ENCODE measurements around the gene GARS1. TPM values are rescaled to one million over a fixed set of nuclear protein-coding genes. Genes with fewer than 3 reads are reported as not detected.

Gene GARS1
- polyA plus RNA-seq, 1 donor from 2014 or later, result 99.1 TPM

- Histone ChIP-seq H2AFZ (ENCODE audit: low read depth, low read length) (no peak overlapping the region), H3K9ac (ENCODE audit: low read length) (no peak overlapping the region), H3F3A (ENCODE audit: insufficient read depth, low read length, poor library complexity, severe bottlenecking) (no peaks in the 10 kb centered on the region), H3K9me3 (ENCODE audit: low read length) (no peaks in the 10 kb centered on the region), H3K27ac (ENCODE audit: low read length) (no peak overlapping the region), H4K20me1 (ENCODE audit: insufficient read depth) (no peaks in the 10 kb centered on the region), H3K27me3 (ENCODE audit: insufficient read depth, low read depth, low read length) (no peaks in the 10 kb centered on the region), H3K9me2 (ENCODE audit: insufficient read depth, low read length) (no peaks in the 10 kb centered on the region), H3K79me2 (replicated peaks; ENCODE audit: insufficient read depth, low read length) (no peaks in the 10 kb centered on the region), H3K4me3 (ENCODE audit: low read length) (no peak overlapping the region), H3K36me3 (ENCODE audit: insufficient read depth, low read length) (no peaks in the 10 kb centered on the region), H3K4me2 (ENCODE audit: low read length) (no peak overlapping the region)
- TF ChIP-seq CTCF (IDR thresholded peaks at IDR 0.05; ENCODE audit: poor library complexity, severe bottlenecking) (no peak), REST (IDR thresholded peaks at IDR 0.05; ENCODE audit: borderline replicate concordance) (no peak), EZH2 (IDR thresholded peaks at IDR 0.05; ENCODE audit: borderline replicate concordance, insufficient read depth, low read length, poor library complexity, severe bottlenecking) (no peak), POLR2AphosphoS5 (IDR thresholded peaks at IDR 0.05) (no peak), TAF1 (IDR thresholded peaks at IDR 0.05; ENCODE audit: low read depth) (no peak), RAD21 (conservative IDR thresholded peaks at IDR 0.05) (no peak), SMC3 (conservative IDR thresholded peaks at IDR 0.05; ENCODE audit: poor library complexity) (no peak), MXI1 (conservative IDR thresholded peaks at IDR 0.05; ENCODE audit: poor library complexity, severe bottlenecking) (no peak), EP300 (conservative IDR thresholded peaks at IDR 0.05; ENCODE audit: poor library complexity, severe bottlenecking) (no peak)
Observed at GRCh38 chr7:30661926-30662325, 67.2 kb downstream of the GARS1 start.

DNA sequence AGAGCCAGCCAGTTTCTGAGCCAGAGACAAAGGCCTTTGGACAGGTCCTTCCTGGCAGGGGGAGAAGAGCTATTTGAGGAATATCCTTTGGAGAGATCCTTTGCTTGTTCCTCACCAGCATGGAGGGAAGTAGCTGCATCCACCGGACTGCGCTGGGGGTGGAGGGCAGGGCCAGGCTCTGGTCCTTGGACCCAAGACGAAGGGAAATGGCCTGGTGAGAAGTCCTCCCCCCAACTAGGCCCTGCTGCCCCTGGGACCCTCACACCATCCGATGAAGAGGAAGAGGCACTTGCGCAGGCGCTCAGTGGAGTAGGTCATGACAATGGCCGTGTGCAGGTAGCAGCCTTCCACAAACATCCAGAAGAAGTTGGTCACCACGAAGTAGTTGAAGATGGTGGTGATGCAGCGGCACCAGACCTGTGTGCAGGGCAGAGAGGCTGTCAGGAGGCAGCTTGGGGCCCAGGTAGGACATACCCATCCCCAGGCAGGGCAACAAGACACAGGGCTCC is 67.8 kb downstream of the GARS1 start:
- no peak for TF ChIP-seq REST (IDR thresholded peaks at IDR 0.05; ENCODE audit: borderline replicate concordance)
- no peak for TF ChIP-seq EP300 (conservative IDR thresholded peaks at IDR 0.05; ENCODE audit: poor library complexity, severe bottlenecking)
- TF ChIP-seq MXI1 (conservative IDR thresholded peaks at IDR 0.05; ENCODE audit: poor library complexity, severe bottlenecking), result no peak
- no peak for TF ChIP-seq TAF1 (IDR thresholded peaks at IDR 0.05; ENCODE audit: low read depth)
- TF ChIP-seq POLR2AphosphoS5 (IDR thresholded peaks at IDR 0.05), result no peak
- no peak for TF ChIP-seq RAD21 (conservative IDR thresholded peaks at IDR 0.05)
- no peak for TF ChIP-seq SMC3 (conservative IDR thresholded peaks at IDR 0.05; ENCODE audit: poor library complexity)
- TF ChIP-seq EZH2 (IDR thresholded peaks at IDR 0.05; ENCODE audit: borderline replicate concordance, insufficient read depth, low read length, poor library complexity, severe bottlenecking), result no peak
- no peak for TF ChIP-seq CTCF (IDR thresholded peaks at IDR 0.05; ENCODE audit: poor library complexity, severe bottlenecking)
- Histone ChIP-seq H4K20me1 (ENCODE audit: insufficient read depth) (no peaks in the 10 kb centered on the region), H3K4me3 (ENCODE audit: low read length) (no peak overlapping the region), H3K4me2 (ENCODE audit: low read length) (no peak overlapping the region), H2AFZ (ENCODE audit: low read depth, low read length) (no peak overlapping the region), H3F3A (ENCODE audit: insufficient read depth, low read length, poor library complexity, severe bottlenecking) (no peaks in the 10 kb centered on the region), H3K9ac (ENCODE audit: low read length) (no peak overlapping the region), H3K36me3 (ENCODE audit: insufficient read depth, low read length) (no peaks in the 10 kb centered on the region), H3K27me3 (ENCODE audit: insufficient read depth, low read depth, low read length) (no peaks in the 10 kb centered on the region), H3K27ac (ENCODE audit: low read length) (no peak overlapping the region), H3K79me2 (replicated peaks; ENCODE audit: insufficient read depth, low read length) (no peaks in the 10 kb centered on the region), H3K9me3 (ENCODE audit: low read length) (no peaks in the 10 kb centered on the region), H3K9me2 (ENCODE audit: insufficient read depth, low read length) (no peaks in the 10 kb centered on the region)
